ENCODE measurements around the gene CSF2RB.

Gene CSF2RB

DNA sequence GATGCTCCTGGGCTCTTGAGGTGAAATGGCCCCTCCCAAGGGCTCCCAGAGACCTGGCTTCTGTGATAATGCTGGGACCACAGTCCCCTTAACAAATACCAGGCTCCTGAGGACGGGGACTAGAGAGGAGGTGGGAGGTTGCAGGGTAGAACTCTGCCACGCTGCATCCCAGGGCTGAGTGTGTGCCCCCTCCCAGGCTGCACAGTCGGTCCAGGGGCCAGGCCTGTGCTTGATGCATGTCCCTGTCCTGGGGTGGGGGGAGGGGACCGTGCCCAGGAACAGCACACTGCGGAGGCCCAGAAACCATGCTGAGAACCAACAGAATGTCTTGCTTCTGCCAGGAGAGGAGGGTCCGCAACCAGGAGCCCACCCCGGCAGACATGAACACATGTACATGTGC, 9.3 kb downstream of the CSF2RB start:
- DNase-seq, result no peak

DNA sequence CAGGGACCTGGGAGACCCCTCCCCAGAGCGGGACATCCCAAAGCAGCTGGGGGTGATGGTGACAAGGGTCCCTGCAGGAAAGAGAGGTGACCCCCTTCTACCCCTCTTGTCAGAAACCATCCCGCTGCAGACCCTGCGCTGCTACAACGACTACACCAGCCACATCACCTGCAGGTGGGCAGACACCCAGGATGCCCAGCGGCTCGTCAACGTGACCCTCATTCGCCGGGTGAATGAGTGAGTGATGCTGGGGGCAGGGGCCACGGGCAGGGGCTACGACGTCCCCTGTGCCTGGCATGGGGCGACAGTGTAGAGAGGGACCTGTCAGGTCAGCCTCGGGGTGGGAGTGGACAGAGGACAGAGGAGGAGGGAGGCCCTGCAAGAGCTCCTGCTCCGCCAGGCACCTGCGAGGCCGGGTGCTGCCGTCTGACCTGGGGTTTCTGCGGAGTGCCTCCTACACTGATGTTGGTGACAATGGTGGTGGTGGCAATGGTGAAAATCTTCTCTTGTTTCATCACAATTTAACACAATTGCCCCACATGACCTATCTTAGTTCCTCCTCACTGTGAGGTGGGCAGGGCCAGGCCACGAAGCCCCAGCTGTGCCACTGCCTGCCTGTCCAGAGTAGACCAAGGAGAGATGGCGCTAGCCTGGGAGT, 9.8 kb downstream of the CSF2RB start:
- peak; percentile 51 for DNase-seq

DNA sequence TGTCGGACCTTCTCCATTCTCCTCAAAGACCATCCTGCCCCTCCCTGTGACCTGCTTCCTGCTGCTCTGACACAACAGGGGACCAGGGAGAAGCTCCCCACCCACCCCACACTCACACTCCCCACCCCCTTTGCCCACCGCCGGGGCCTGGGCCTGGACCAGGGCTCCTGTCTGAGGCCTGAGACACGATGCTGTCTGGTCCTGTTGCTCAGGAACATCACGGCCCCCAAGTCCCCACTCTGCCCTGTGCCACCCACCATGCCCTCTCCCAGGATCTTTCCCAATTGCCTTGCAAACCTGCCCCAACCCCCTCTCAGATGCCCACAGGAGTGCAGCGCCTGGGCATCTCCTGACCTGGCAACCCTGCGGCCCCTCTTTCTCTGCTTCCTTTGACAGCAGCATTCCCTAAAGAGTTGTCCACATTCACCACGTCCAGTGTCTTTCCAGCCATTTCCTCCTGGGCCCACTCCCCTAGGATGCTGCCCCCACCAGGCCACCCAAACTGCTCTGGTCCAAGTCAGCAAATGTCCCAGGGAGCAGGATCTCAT, 10.8 kb downstream of the CSF2RB start:
- DNase-seq, result no peak

DNA sequence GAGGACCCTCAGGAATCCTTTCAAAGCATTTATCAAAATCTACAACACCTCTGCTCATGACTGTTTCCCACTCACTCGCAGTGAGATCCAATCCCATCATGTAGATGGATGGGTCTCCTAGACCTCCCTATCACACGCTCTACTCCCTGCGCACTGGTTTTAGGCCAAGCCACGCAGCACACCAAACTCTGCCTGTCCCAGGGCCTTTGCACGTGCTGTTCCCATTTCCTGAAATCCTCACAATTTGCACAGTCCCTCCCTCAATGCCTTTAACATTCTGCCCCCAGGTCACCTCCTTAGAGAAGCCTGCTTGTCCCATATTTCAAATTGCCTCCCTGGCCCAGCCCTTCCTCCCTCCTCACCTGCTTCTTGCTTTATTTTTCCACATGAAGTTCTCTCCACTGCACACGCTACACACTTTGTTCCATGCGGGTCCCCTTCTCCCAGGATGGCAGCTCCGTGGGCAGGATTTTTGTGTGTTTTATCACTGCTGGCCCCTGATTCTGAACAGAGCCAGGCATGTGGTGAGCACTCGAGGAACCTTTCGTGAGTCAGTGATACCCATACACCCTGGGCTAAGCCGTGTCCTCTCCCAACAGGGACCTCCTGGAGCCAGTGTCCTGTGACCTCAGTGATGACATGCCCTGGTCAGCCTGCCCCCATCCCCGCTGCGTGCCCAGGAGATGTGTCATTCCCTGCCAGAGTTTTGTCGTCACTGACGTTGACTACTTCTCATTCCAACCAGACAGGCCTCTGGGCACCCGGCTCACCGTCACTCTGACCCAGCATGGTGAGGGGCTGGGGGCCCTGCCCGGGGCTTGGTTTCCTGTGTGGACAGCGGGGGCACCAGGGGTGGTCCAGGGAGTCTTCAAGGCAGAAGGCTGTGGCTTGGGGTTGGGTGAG, 12.2 kb downstream of the CSF2RB start:
- DNase-seq, result no peak

DNA sequence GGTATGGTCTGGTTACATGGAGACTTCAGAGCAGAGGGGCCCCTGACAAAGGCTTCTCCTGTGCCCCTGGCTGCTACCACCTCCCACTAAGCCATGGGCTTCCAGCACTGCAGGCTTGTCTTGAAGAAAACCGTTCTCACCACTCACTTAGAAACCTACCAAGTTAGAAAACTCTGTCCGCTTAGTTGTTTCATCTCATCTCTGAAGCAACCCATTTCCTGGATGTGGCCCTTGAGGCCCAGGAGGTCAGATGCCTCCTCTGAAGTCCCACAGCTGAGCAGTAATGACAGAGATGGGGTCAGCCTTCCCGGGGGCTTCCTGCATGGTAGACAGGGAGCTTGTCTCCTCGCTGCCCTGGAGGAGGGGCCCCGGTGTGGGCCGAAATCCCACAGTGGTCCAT, 12.9 kb downstream of the CSF2RB start:
- DNase-seq, result no peak

DNA sequence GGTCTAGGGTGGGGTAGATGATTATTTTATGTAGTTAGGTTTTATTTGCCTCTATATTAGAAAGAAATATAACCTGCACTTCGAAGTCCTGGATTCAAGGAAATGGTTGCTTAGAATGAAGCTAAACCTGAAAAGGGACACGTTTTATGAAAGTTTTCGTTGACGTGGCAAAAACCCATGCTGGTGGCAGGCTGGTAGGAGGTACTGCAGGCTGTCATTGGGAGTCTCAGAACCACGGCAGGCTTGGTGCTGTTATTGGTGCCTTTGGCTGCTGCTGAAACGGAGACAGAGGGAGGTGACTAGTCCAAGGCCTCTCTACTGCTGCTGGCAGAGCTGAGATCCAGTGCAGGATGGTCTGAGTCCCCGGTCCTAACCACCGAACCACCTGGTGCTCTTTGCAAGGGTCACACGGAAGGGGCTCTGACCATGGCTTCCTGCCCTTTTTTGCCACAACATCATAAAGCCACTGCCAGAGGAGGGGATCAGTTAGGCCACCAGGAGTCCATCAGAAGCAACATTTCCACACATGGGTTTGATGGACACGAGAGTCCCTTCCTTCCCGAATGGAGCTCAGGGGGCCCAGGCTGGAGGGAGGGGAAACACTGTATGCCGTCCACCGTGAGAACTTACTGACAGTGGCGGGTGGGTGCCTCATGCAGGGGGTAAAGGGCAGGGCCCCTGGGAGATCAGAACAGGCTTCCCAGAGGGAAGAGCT, 13.4 kb downstream of the CSF2RB start:
- DNase-seq, result no peak

DNA sequence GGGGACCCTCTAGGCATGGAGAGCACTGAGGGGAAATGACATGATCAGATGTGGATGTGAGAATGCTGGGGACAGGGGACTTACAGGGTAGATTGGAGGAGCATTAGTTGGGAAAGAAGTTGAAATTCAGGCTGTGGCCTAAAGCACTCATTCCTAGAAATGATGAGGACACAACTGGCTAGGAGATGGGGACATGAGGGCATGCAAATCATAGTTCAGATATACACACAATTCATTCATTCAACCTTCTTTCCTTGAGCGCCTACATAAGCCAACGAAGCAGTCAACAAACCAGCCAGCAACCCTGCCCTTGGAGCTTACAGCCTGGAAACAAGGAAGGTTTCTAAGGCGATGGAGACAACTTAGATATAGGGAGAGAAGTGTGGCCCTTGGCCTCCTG, 14.2 kb downstream of the CSF2RB start:
- no peak for DNase-seq

DNA sequence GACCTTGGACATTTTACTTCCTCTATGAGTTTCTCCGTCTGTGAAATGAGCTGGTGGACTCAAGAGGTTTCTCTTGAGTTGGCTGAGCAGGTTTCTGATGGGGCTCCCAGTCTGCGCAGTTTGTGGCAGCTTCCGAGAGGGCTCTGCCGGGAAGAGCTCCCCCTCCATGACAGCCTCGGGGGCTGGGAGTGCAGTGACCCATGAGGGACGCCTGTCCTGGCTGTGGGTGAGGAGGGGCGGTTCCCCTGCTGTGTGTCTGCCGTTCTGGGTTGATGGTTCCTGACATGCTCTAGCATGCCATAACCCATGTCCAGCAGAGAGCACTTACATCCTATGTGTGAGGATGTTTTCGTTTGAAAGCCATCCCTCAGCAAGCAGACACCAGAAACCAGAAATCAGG, 14.8 kb downstream of the CSF2RB start:
- DNase-seq, result no peak

DNA sequence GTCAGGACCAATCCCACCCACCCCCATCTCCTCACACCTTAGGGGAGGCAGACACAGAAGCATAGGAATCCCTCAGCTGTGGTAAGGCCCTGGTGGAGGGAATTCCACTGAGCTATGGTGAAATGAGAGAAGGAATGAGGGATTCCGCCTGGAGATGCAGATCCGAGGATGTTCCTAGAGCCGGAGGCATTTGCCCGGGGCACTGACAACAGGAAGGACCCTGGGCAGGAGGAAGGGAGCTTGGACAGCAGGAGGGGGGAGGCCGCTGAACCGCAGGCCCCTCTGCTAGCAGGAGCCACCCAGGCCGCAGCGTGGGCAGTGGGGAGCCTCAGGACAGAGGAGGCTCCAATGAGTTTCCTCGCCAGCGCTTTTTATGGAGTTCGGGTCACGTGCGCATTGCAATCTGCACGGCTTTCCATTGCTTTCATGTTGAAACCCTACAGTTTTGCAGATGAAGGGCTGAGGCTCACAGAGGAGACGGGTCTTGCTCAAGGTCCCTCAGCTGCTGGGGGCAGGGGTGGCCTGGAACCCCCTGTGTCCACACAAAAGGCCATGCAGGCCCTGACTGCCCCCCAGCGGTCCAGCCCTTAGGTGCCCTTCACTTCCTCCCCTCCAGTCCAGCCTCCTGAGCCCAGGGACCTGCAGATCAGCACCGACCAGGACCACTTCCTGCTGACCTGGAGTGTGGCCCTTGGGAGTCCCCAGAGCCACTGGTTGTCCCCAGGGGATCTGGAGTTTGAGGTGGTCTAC, 15.5 kb downstream of the CSF2RB start:
- DNase-seq, result no peak

DNA sequence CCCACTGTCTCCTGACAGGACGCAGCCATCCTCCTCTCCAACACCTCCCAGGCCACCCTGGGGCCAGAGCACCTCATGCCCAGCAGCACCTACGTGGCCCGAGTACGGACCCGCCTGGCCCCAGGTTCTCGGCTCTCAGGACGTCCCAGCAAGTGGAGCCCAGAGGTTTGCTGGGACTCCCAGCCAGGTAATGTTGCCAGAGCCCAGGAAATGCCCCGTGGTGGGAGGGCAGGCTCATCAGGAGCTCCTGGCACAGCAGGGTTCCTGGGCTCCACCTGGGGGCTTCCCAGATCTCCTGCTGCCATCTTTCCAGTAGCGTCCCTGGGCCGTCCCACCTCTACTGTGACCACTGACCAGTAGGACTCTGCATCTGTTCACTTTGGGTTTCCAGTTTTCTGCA, 16.2 kb downstream of the CSF2RB start:
- DNase-seq, result no peak

DNA sequence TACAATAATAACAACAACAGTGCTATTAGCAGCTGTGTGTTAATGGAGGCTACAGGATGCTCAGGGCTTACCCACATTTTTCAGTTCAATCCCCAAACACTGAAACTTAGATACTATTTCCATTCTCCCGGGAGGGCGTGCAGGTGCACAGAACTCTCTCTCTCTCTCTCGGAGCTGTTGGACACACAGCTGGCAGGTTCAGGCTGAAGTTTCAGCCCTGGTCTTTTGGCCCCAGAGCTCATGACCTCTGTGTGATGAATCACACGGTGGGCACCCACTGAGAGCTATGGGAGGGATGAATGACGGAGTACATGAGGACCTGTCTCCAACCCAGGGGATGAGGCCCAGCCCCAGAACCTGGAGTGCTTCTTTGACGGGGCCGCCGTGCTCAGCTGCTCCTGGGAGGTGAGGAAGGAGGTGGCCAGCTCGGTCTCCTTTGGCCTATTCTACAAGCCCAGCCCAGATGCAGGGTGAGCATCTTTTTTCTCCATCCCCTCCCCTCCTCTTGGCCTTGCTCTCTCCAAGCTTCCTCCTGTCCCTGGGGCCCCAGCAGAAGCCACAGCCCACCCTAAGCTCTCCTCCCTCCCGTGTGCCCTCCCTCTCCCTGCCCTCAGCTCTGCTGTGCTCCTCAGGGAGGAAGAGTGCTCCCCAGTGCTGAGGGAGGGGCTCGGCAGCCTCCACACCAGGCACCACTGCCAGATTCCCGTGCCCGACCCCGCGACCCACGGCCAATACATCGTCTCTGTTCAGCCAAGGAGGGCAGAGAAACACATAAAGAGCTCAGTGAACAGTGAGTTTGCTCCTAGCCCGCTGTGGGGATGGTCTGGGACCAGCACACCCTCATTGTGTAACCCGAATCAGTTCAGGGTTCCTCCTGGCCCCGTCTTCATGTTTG, 16.9 kb downstream of the CSF2RB start:
- DNase-seq, result no peak

DNA sequence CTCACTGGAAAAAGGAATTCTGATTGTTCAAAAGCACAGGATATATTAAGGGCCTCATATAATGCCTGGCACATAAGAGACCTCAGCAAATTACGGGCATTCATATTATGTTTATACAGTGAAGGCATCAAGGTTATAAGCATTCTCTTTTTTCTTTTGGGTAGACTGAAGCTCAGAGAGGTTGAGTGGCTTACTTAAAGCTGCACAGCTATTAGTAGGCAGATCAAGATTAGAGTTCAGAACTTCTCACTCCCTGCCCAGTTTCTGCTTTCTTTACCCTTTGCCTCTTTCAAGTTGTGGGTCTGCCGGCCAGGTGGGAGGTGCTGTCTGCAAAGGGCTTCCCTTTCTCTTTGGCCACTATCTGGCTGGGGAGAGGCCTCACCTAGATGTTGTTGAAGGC, 18.0 kb downstream of the CSF2RB start:
- DNase-seq, result no peak

DNA sequence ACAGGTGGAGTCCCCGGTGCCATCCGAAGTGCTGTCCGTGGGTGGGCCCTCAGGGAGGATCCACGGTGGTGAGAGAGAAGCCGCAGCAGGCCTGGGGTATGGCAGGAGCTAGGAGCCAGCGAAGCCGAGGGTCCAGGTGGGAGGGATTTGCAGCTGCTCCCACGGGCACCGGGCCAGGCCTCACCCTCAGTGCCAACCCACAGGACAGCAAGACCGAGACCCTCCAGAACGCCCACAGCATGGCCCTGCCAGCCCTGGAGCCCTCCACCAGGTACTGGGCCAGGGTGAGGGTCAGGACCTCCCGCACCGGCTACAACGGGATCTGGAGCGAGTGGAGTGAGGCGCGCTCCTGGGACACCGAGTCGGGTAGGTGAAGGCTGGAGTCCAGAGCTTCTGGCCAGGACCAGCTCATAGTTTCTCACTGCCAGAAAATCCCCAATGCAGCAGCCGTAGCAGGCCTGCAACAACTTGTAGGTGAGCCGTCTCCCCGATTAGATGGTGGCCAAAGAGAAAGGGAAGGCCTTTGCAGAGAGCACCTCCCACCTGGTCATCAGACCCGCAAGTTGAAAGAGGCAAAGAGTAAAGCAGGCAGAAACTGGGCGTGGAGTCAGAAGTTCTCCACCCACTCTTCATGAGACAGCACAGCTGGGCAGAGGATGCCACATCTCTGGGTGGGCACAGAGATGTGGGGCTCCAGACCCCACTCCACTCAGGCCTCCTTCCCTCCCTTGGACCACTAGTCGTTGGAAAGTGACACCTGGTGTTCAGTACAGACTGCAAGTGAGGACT, 20.4 kb downstream of the CSF2RB start:
- no peak for DNase-seq

DNA sequence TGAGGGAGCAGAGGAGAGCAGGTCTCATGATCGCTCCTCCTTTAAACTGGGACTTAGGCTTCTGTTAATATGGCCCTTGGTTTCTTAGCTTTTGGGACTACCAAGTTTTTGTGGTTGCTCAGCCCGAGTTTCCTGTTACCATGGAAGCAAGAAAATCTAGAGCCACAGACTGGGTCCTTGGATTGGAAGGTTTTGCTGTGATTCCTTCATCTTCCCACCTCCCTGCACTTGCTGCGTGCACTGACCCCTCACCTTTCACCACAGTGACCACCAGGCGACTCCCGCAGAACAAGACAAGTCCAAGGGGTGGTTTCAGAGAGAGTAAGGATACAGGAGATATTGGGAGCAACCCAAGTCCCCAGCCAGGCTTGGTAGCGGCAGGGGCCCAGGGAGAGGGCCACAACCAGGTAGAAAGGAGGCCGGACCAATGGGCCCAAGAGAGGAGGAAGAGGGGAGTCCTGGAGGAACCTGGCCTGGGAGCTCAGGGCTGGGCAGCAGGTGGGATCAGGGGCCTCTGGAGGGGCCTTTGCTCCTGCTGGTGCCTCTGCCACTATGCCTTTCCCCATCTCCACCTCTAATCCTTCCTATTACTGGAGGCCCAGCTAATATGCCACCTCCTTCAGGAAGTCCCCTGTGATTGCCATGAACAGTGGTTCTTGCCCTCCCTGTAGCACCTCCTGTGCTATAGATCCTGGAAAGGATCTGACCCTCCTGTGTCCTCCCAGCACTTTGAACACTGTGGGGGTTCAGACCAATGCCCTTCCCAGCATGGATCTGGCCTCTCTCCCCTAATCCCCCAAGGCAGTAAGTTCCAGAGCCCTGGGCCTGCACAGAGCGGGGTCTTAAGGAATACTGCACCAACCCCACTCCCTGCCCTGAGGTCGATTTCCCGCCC, 21.2 kb downstream of the CSF2RB start:
- no peak for DNase-seq

DNA sequence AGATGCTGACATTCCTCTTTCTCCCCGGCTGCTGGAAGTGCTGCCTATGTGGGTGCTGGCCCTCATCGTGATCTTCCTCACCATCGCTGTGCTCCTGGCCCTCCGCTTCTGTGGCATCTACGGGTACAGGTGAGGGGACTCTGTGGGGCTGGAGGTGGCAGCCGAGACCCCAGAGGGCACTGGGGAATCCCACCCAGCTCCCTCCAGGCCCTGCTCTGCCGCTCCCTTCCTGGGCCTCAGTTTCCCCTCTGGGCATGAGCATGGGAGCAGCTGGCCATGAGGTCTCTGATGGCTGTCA, 21.8 kb downstream of the CSF2RB start:
- no peak for DNase-seq

DNA sequence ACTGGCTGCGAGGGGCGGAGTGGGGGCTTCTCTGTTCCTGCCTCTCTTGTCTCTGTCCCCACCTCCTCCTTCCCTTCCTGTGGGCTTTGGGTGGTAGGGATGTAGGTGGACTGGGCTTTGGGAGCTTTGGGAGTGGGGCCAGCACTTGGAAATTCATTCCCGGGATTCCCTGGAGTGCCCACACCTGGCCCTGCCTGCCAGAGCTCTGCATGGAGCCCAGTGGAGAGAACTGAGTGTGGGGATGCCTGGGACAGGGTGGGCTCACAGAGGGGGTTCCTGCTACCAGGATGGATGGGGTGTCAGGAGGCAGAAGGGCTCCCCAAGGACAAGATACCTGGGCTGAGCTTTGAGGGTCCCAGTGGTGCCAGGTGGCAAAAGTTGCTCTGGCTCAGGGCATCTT, 22.3 kb downstream of the CSF2RB start:
- no peak for DNase-seq

DNA sequence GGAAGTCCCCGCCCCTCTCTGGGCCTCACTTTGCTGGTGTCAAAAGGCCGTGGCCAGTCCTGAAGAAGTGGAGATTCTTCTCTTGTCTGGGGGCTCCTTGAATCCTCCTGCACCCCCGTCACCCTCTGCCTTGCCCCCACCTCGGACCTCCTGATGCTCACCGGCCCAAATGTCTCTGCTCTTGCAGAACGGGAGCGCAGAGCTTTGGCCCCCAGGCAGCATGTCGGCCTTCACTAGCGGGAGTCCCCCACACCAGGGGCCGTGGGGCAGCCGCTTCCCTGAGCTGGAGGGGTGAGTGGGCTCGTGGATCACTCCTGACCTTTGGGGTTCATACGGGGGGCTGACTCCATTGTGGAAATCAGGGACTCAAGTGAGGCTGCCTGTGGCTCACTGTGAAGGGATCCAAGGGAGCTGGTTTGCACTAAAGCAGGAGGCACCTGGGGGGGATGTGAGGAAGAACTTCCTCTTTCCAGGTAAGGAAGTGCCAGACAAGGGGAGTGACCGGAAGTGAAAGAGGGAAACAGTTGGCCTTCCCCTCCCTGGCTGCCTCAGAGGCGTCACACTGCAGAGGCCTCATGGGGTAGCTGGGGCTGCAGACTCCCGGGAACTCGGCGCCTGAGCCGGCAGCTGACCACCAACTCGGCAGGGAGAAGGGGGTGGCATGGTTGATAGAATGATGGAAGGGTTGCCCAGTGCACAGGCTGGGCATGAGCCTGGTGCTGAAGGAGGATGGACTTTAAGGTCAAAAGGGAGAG, 23.1 kb downstream of the CSF2RB start:
- peak; percentile 28 for DNase-seq

DNA sequence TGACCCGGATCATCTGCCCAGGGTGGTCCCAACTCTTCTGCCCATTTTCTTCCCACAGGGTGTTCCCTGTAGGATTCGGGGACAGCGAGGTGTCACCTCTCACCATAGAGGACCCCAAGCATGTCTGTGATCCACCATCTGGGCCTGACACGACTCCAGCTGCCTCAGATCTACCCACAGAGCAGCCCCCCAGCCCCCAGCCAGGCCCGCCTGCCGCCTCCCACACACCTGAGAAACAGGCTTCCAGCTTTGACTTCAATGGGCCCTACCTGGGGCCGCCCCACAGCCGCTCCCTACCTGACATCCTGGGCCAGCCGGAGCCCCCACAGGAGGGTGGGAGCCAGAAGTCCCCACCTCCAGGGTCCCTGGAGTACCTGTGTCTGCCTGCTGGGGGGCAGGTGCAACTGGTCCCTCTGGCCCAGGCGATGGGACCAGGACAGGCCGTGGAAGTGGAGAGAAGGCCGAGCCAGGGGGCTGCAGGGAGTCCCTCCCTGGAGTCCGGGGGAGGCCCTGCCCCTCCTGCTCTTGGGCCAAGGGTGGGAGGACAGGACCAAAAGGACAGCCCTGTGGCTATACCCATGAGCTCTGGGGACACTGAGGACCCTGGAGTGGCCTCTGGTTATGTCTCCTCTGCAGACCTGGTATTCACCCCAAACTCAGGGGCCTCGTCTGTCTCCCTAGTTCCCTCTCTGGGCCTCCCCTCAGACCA, 24.0 kb downstream of the CSF2RB start:
- no peak for DNase-seq

DNA sequence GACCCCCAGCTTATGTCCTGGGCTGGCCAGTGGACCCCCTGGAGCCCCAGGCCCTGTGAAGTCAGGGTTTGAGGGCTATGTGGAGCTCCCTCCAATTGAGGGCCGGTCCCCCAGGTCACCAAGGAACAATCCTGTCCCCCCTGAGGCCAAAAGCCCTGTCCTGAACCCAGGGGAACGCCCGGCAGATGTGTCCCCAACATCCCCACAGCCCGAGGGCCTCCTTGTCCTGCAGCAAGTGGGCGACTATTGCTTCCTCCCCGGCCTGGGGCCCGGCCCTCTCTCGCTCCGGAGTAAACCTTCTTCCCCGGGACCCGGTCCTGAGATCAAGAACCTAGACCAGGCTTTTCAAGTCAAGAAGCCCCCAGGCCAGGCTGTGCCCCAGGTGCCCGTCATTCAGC, 24.6 kb downstream of the CSF2RB start:
- no peak for DNase-seq

All from MV-4-11 (cell line).